ENCODE results near the gene NDUFAF7. TPM values are rescaled to one million over a fixed set of nuclear protein-coding genes. Genes with fewer than 3 reads are reported as not detected.
"Not testable (repeated sequence)": the region's sequence is repeated elsewhere in the genome, so short reads cannot be mapped to it uniquely, and the experiment has no call there.

Gene NDUFAF7
- total RNA-seq, 1 experiment from 2014 or later: 13.2 TPM

GRCh38 chr2:37201766-37202165 lies 29.7 kb upstream of the NDUFAF7 start:
- Histone ChIP-seq H3K9ac (ENCODE audit: low read length) (no peak overlapping the region), H3K4me2 (ENCODE audit: low read length) (no peak overlapping the region), H3K36me3 (ENCODE audit: low read depth, low read length) (peaks cover 59% of the 10 kb centered on the region), H2AFZ (ENCODE audit: low read length) (no peak overlapping the region), H3K9me2 (replicated peaks; ENCODE audit: low read length) (no peaks in the 10 kb centered on the region), H4K20me1 (ENCODE audit: low read length) (peaks cover 6% of the 10 kb centered on the region; the same call in 1 of the 2 replicates), H3K9me3 (ENCODE audit: low read length) (no peaks in the 10 kb centered on the region), H3K4me1 (ENCODE audit: insufficient read depth, low read length) (peaks cover 16% of the 10 kb centered on the region), H3K27me3 (ENCODE audit: low read length) (no peaks in the 10 kb centered on the region), H3K79me2 (ENCODE audit: low read length) (peaks cover 68% of the 10 kb centered on the region), H3F3A (ENCODE audit: low read length, unreplicated experiment) (no peaks in the 10 kb centered on the region), H3K27ac (ENCODE audit: low read length) (no peak overlapping the region), H3K4me3 (ENCODE audit: low read length) (no peak overlapping the region)
- DNase-seq: no peak
- ATAC-seq: no peak
- no peak for TF ChIP-seq EZH2 (IDR thresholded peaks at IDR 0.05; ENCODE audit: low read length, unreplicated experiment)
- TF ChIP-seq CTCF (conservative IDR thresholded peaks at IDR 0.05; ENCODE audit: low read depth, low read length): no peak
- TF ChIP-seq EZH2phosphoT487 (IDR thresholded peaks at IDR 0.05; ENCODE audit: borderline replicate concordance, low read length): no peak
- ChIA-PET POLR2A (ENCODE audit: unreplicated experiment) (no interaction called here), CTCF (no interaction called here)
- intact Hi-C loops (cut with micrococcal nuclease): no loop called here
- BruUV-seq (replicated peaks): no TSS peak

GRCh38 chr2:37203708-37204107 lies 27.8 kb upstream of the NDUFAF7 start:
- no peaks in the 10 kb centered on the region for H3K27me3 ChIP-seq (ENCODE audit: low read length)
- H3K79me2 ChIP-seq (ENCODE audit: low read length): peaks cover 68% of the 10 kb centered on the region
- H3K4me1 ChIP-seq (ENCODE audit: insufficient read depth, low read length): peaks cover 1% of the 10 kb centered on the region; the same call in 1 of the 2 replicates
- no peaks in the 10 kb centered on the region for H3F3A ChIP-seq (ENCODE audit: low read length, unreplicated experiment)
- no peak overlapping the region for H3K4me3 ChIP-seq (ENCODE audit: low read length)
- H3K9me3 ChIP-seq (ENCODE audit: low read length): no peaks in the 10 kb centered on the region
- H3K9ac ChIP-seq (ENCODE audit: low read length): no peak overlapping the region
- peaks cover 6% of the 10 kb centered on the region; the same call in 1 of the 2 replicates for H4K20me1 ChIP-seq (ENCODE audit: low read length)
- H2AFZ ChIP-seq (ENCODE audit: low read length): no peak overlapping the region
- no TSS peak for BruUV-seq (replicated peaks)
- no peak for ATAC-seq
- H3K27ac ChIP-seq (ENCODE audit: low read length): no peak overlapping the region
- ChIA-PET CTCF (no interaction called here), POLR2A (ENCODE audit: unreplicated experiment) (no interaction called here)
- TF ChIP-seq EZH2 (IDR thresholded peaks at IDR 0.05; ENCODE audit: low read length, unreplicated experiment): no peak
- no peak for TF ChIP-seq EZH2phosphoT487 (IDR thresholded peaks at IDR 0.05; ENCODE audit: borderline replicate concordance, low read length)
- TF ChIP-seq CTCF (conservative IDR thresholded peaks at IDR 0.05; ENCODE audit: low read depth, low read length): no peak
- H3K9me2 ChIP-seq (replicated peaks; ENCODE audit: low read length): no peaks in the 10 kb centered on the region
- H3K36me3 ChIP-seq (ENCODE audit: low read depth, low read length): peaks cover 76% of the 10 kb centered on the region
- H3K4me2 ChIP-seq (ENCODE audit: low read length): no peak overlapping the region
- intact Hi-C loops (cut with micrococcal nuclease): no loop called here
- no peak for DNase-seq

- H3K79me2 ChIP-seq (ENCODE audit: low read length): peaks cover 64% of the 10 kb centered on the region
- H3F3A ChIP-seq (ENCODE audit: low read length, unreplicated experiment); H3K9me3 ChIP-seq (ENCODE audit: low read length); POLR2A ChIA-PET (ENCODE audit: unreplicated experiment); ATAC-seq; H3K4me2 ChIP-seq (ENCODE audit: low read length); H4K20me1 ChIP-seq (ENCODE audit: low read length); H3K9ac ChIP-seq (ENCODE audit: low read length); DNase-seq; H2AFZ ChIP-seq (ENCODE audit: low read length); H3K27me3 ChIP-seq (ENCODE audit: low read length); H3K9me2 ChIP-seq (replicated peaks; ENCODE audit: low read length); intact Hi-C loops (cut with micrococcal nuclease); H3K4me1 ChIP-seq (ENCODE audit: insufficient read depth, low read length); H3K4me3 ChIP-seq (ENCODE audit: low read length); H3K27ac ChIP-seq (ENCODE audit: low read length); BruUV-seq (replicated peaks); CTCF ChIA-PET: not testable (repeated sequence)
- peaks cover 84% of the 10 kb centered on the region for H3K36me3 ChIP-seq (ENCODE audit: low read depth, low read length)
These were observed 26.3 kb upstream of the NDUFAF7 start for GRCh38 chr2:37205071-37205661.
